ENCODE data around the gene ZNF507. TPM values are rescaled to one million over a fixed set of nuclear protein-coding genes. Genes with fewer than 3 reads are reported as not detected.

ZNF507 gene
- total RNA-seq (10 to 100 TPM; 23.2 to 25.1 TPM), polyA plus RNA-seq (1 to 10 TPM; 5.5 to 8.7 TPM)
- long read RNA-seq, donor 1, full-length matches to known transcripts, result 5 of 12 reads
- long read RNA-seq, donor 1, partial matches to known transcripts, result 3 of 12 reads
- long read RNA-seq, donor 1, other reads (novel, unspliced or antisense), result 4 of 12 reads
- long read RNA-seq, donor 2, partial matches to known transcripts, result 2 of 3 reads
- long read RNA-seq, donor 2, other reads (novel, unspliced or antisense), result 1 of 3 reads

GRCh38 chr19:32345261-32346207, at the start of gene ZNF507:
Gene ZNF507, plus strand, starts transcription at chr19:32345610. Its CDS starts 7,221 bp downstream, at chr19:32352831.
- DNase-seq, result peak; percentile 85 to 95
- Histone ChIP-seq H3K27ac (ENCODE audit: low read depth in 1 of 2, low read length in 2 of 2) (peak within 1 kb of the TSS; percentile 37 to 47), H3K4me1 (ENCODE audit: control insufficient read depth in 1 of 2, insufficient read depth in 2 of 2, low read length in 2 of 2) (peaks cover 0 to 5% of the 10 kb centered on the region in 2 donors), H3K4me3 (ENCODE audit: low read length in 2 of 2) (peak within 1 kb of the TSS; percentile 76 to 100), H3K27me3 (ENCODE audit: control insufficient read depth in 1 of 2, insufficient read depth in 2 of 2, low read length in 1 of 2) (no peaks in the 10 kb centered on the region), H3K9me3 (ENCODE audit: control insufficient read depth, low read length) (no peaks in the 10 kb centered on the region), H3K36me3 (ENCODE audit: control insufficient read depth in 1 of 2, insufficient read depth in 2 of 2, low read length in 1 of 2) (peaks cover 0 to 3% of the 10 kb centered on the region in 2 donors)
- WGBS, 2 donors, result 2% methylated on average over 54 to 72 of the region's 72 CpGs
- ATAC-seq (ENCODE audit: low FRiP score), result peak; percentile 96
- intact Hi-C loops (cut with DNase I), result loop anchor here in 1 of 2 donors (10.0 kb wide), 1 partner anchor 329 kb away; the partner anchor contains the start of genes ANKRD27 and RGS9BP

DNA sequence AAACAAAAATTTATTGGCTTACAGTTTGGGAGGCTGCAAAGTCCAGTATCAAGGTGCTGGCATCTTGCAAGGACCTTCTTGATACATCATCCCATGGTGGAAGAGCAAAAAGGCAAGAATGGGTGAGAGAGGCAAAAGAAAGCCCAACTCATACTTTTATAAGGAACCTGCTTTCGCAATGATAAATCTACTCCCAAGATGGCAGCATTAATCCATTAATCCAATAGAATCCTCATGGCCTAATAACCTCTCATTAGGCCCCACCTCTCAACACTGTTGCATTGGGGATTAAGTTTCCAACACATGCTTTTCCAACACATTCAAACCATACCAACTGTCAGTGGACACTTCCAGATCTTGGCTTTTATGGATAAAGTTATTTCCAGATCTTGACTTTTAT, 48.7 kb upstream of the ZNF507 start:
- no peak overlapping the region for H3K4me3 ChIP-seq (ENCODE audit: low read length in 2 of 2)
- H3K9me3 ChIP-seq (ENCODE audit: control insufficient read depth, low read length), result no peaks in the 10 kb centered on the region
- no peaks in the 10 kb centered on the region for H3K4me1 ChIP-seq (ENCODE audit: control insufficient read depth in 1 of 2, insufficient read depth in 2 of 2, low read length in 2 of 2)
- H3K36me3 ChIP-seq (ENCODE audit: control insufficient read depth in 1 of 2, insufficient read depth in 2 of 2, low read length in 1 of 2), result no peaks in the 10 kb centered on the region
- DNase-seq, result no peak
- intact Hi-C loops (cut with DNase I), result loop anchor here in 1 of 2 donors (10.0 kb wide), 1 partner anchor 268 kb away; no protein-coding TSS in a partner anchor
- H3K27ac ChIP-seq (ENCODE audit: low read depth in 1 of 2, low read length in 2 of 2), result no peak overlapping the region
- ATAC-seq (ENCODE audit: low FRiP score), result no peak
- WGBS, 2 donors, result 93 to 100% methylated on average over 1 of the region's 1 CpG
- no peaks in the 10 kb centered on the region for H3K27me3 ChIP-seq (ENCODE audit: control insufficient read depth in 1 of 2, insufficient read depth in 2 of 2, low read length in 1 of 2)

GRCh38 chr19:32302778-32303177, 42.6 kb upstream of the ZNF507 start:
- no peak overlapping the region for H3K27ac ChIP-seq (ENCODE audit: low read depth in 1 of 2, low read length in 2 of 2)
- DNase-seq, result no peak
- no peaks in the 10 kb centered on the region for H3K4me1 ChIP-seq (ENCODE audit: control insufficient read depth in 1 of 2, insufficient read depth in 2 of 2, low read length in 2 of 2)
- no peak for ATAC-seq (ENCODE audit: low FRiP score)
- H3K36me3 ChIP-seq (ENCODE audit: control insufficient read depth in 1 of 2, insufficient read depth in 2 of 2, low read length in 1 of 2), result no peaks in the 10 kb centered on the region
- no peaks in the 10 kb centered on the region for H3K27me3 ChIP-seq (ENCODE audit: control insufficient read depth in 1 of 2, insufficient read depth in 2 of 2, low read length in 1 of 2)
- no peak overlapping the region for H3K4me3 ChIP-seq (ENCODE audit: low read length in 2 of 2)
- intact Hi-C loops (cut with DNase I), result no loop called here
- peaks cover 8% of the 10 kb centered on the region for H3K9me3 ChIP-seq (ENCODE audit: control insufficient read depth, low read length)

- ATAC-seq (ENCODE audit: low FRiP score) (no peak), DNase-seq (no peak)
- no peaks in the 10 kb centered on the region for H3K27me3 ChIP-seq (ENCODE audit: control insufficient read depth in 1 of 2, insufficient read depth in 2 of 2, low read length in 1 of 2)
- H3K4me1 ChIP-seq (ENCODE audit: control insufficient read depth in 1 of 2, insufficient read depth in 2 of 2, low read length in 2 of 2), result no peaks in the 10 kb centered on the region
- peaks cover 8% of the 10 kb centered on the region for H3K9me3 ChIP-seq (ENCODE audit: control insufficient read depth, low read length)
- H3K4me3 ChIP-seq (ENCODE audit: low read length in 2 of 2), result no peak overlapping the region
- WGBS, 2 donors, result 91 to 100% methylated on average over 1 of the region's 1 CpG
- intact Hi-C loops (cut with DNase I), result no loop called here
- H3K36me3 ChIP-seq (ENCODE audit: control insufficient read depth in 1 of 2, insufficient read depth in 2 of 2, low read length in 1 of 2), result no peaks in the 10 kb centered on the region
- H3K27ac ChIP-seq (ENCODE audit: low read depth in 1 of 2, low read length in 2 of 2), result no peak overlapping the region
These were observed 42.2 kb upstream of the ZNF507 start for GRCh38 chr19:32303193-32303592.

GRCh38 chr19:32307591-32307990, 37.8 kb upstream of the ZNF507 start:
- no peaks in the 10 kb centered on the region for H3K36me3 ChIP-seq (ENCODE audit: control insufficient read depth in 1 of 2, insufficient read depth in 2 of 2, low read length in 1 of 2)
- peaks cover 8% of the 10 kb centered on the region for H3K9me3 ChIP-seq (ENCODE audit: control insufficient read depth, low read length)
- ATAC-seq (ENCODE audit: low FRiP score), result no peak
- intact Hi-C loops (cut with DNase I), result no loop called here
- H3K27ac ChIP-seq (ENCODE audit: low read depth in 1 of 2, low read length in 2 of 2), result no peak overlapping the region
- DNase-seq, result no peak
- WGBS, 2 donors, result 78 to 80% methylated on average over 5 of the region's 5 CpGs
- no peaks in the 10 kb centered on the region for H3K4me1 ChIP-seq (ENCODE audit: control insufficient read depth in 1 of 2, insufficient read depth in 2 of 2, low read length in 2 of 2)
- no peak overlapping the region for H3K4me3 ChIP-seq (ENCODE audit: low read length in 2 of 2)
- H3K27me3 ChIP-seq (ENCODE audit: control insufficient read depth in 1 of 2, insufficient read depth in 2 of 2, low read length in 1 of 2), result no peaks in the 10 kb centered on the region

GRCh38 chr19:32308431-32309077, 36.9 kb upstream of the ZNF507 start:
- ATAC-seq (ENCODE audit: low FRiP score) (no peak), DNase-seq (no peak)
- no peaks in the 10 kb centered on the region for H3K36me3 ChIP-seq (ENCODE audit: control insufficient read depth in 1 of 2, insufficient read depth in 2 of 2, low read length in 1 of 2)
- peaks cover 8% of the 10 kb centered on the region for H3K9me3 ChIP-seq (ENCODE audit: control insufficient read depth, low read length)
- no peaks in the 10 kb centered on the region for H3K4me1 ChIP-seq (ENCODE audit: control insufficient read depth in 1 of 2, insufficient read depth in 2 of 2, low read length in 2 of 2)
- intact Hi-C loops (cut with DNase I), result no loop called here
- no peak overlapping the region for H3K27ac ChIP-seq (ENCODE audit: low read depth in 1 of 2, low read length in 2 of 2)
- H3K4me3 ChIP-seq (ENCODE audit: low read length in 2 of 2), result no peak overlapping the region
- no peaks in the 10 kb centered on the region for H3K27me3 ChIP-seq (ENCODE audit: control insufficient read depth in 1 of 2, insufficient read depth in 2 of 2, low read length in 1 of 2)
- 50 to 54% methylated on average over 8 of the region's 8 CpGs for WGBS, 2 donors

GRCh38 chr19:32309711-32310390, 35.6 kb upstream of the ZNF507 start:
- Histone ChIP-seq H3K4me1 (ENCODE audit: control insufficient read depth in 1 of 2, insufficient read depth in 2 of 2, low read length in 2 of 2) (no peaks in the 10 kb centered on the region), H3K4me3 (ENCODE audit: low read length in 2 of 2) (no peak overlapping the region), H3K27me3 (ENCODE audit: control insufficient read depth in 1 of 2, insufficient read depth in 2 of 2, low read length in 1 of 2) (no peaks in the 10 kb centered on the region), H3K36me3 (ENCODE audit: control insufficient read depth in 1 of 2, insufficient read depth in 2 of 2, low read length in 1 of 2) (no peaks in the 10 kb centered on the region), H3K9me3 (ENCODE audit: control insufficient read depth, low read length) (peaks cover 1% of the 10 kb centered on the region), H3K27ac (ENCODE audit: low read depth in 1 of 2, low read length in 2 of 2) (no peak overlapping the region)
- intact Hi-C loops (cut with DNase I), result no loop called here
- WGBS, 2 donors, result 67 to 73% methylated on average over 29 of the region's 29 CpGs
- DNase-seq (no peak), ATAC-seq (ENCODE audit: low FRiP score) (no peak)

GRCh38 chr19:32311371-32311770, 34.0 kb upstream of the ZNF507 start:
- Histone ChIP-seq H3K27me3 (ENCODE audit: control insufficient read depth in 1 of 2, insufficient read depth in 2 of 2, low read length in 1 of 2) (no peaks in the 10 kb centered on the region), H3K4me3 (ENCODE audit: low read length in 2 of 2) (no peak overlapping the region), H3K4me1 (ENCODE audit: control insufficient read depth in 1 of 2, insufficient read depth in 2 of 2, low read length in 2 of 2) (no peaks in the 10 kb centered on the region), H3K27ac (ENCODE audit: low read depth in 1 of 2, low read length in 2 of 2) (no peak overlapping the region), H3K9me3 (ENCODE audit: control insufficient read depth, low read length) (peaks cover 1% of the 10 kb centered on the region), H3K36me3 (ENCODE audit: control insufficient read depth in 1 of 2, insufficient read depth in 2 of 2, low read length in 1 of 2) (no peaks in the 10 kb centered on the region)
- WGBS, 2 donors, result 89 to 90% methylated on average over 10 of the region's 10 CpGs
- intact Hi-C loops (cut with DNase I), result no loop called here
- no peak for DNase-seq
- no peak for ATAC-seq (ENCODE audit: low FRiP score)

All from aorta (tissue), 5 donors.